Adrenal gland (tissue), 5 donors: ENCODE results near the gene CYSTM1.

Experiments
- CTCF ChIP-seq, 6 experiments: fragments of 450-650 bp in 4 of 6; fragments of 200-600 bp in 2 of 6; sonication (generic) in 1 of 6; IDR thresholded peaks; 1 replicate in 5 of 6; 2 replicates in 1 of 6; pipeline versions ENCODE4 v1.5.1 to v1.8.0; 2016 to 2021; ENCODE audit warnings: antibody characterized with exemption in 6 of 6, mild to moderate bottlenecking in 2 of 6, moderate library complexity in 1 of 6
- POLR2A ChIP-seq, 2 donors: fragments of 450-650 bp; IDR thresholded peaks; one replicate each; pipeline ENCODE4 v1.6.1; 2017; ENCODE audit warnings: antibody characterized with exemption in 2 of 2, mild to moderate bottlenecking in 2 of 2, moderate library complexity in 1 of 2
- donor health status: DM: no; HTN: no; CAD: no.

- TF ChIP-seq CTCF (IDR thresholded peaks at IDR 0.05) (no peak), POLR2A (IDR thresholded peaks at IDR 0.05) (no peak)
These were observed 15.9 kb downstream of the CYSTM1 start for GRCh38 chr5:140190872-140191218.
